HepG2 (cell line): ENCODE measurements around the gene MORF4L1. TPM values are rescaled to one million over a fixed set of nuclear protein-coding genes. Genes with fewer than 3 reads are reported as not detected.

Experiments used
- ELF1 ChIP-seq: sonication (generic); formaldehyde crosslinking; IDR thresholded peaks from 2 replicates; pipeline ENCODE4 v1.4.0; 2020; ENCODE audit warnings: missing genetic modification reagents
- MAZ ChIP-seq, 2 experiments: sonication (generic) in 1 of 2; formaldehyde crosslinking in 1 of 2; IDR thresholded peaks; 2 replicates each; pipeline versions ENCODE4 v1.5.0 to v1.6.1; 2012 to 2020; ENCODE audit warnings: low read depth in 2 of 2, mild to moderate bottlenecking in 2 of 2, borderline replicate concordance in 1 of 2, improper control_type of control experiment in 1 of 2, low read length in 1 of 2, missing genetic modification reagents in 1 of 2, moderate library complexity in 1 of 2
- NFYB ChIP-seq: sonication (generic); formaldehyde crosslinking; IDR thresholded peaks from 2 replicates; pipeline ENCODE4 v1.4.0; 2020; ENCODE audit warnings: missing genetic modification reagents
- SALL2 ChIP-seq: sonication (generic); formaldehyde crosslinking; IDR thresholded peaks from 2 replicates; pipeline ENCODE4 v1.8.1; 2023; ENCODE audit warnings: mild to moderate bottlenecking, missing genetic modification reagents, inconsistent platforms
- SOX13 ChIP-seq, 3 experiments: fragments of 450-650 bp in 1 of 3; sonication (generic) in 1 of 3; formaldehyde crosslinking in 1 of 3; IDR thresholded peaks in 2 of 3; conservative IDR thresholded peaks in 1 of 3; 2 replicates each; pipeline versions ENCODE4 v1.5.0 to v1.6.1; 2016 to 2020; ENCODE audit warnings: antibody characterized with exemption in 1 of 3, mild to moderate bottlenecking in 1 of 3, missing compliant biosample characterization in 1 of 3, missing genetic modification reagents in 1 of 3, moderate library complexity in 1 of 3
- TBX2 ChIP-seq: sonication (generic); formaldehyde crosslinking; IDR thresholded peaks from 2 replicates; pipeline ENCODE4 v1.5.0; 2020; ENCODE audit warnings: missing genetic modification reagents, mild to moderate bottlenecking, borderline replicate concordance
- ZMYM3 ChIP-seq: sonication (generic); formaldehyde crosslinking; IDR thresholded peaks from 2 replicates; pipeline ENCODE4 v1.5.1; 2020; ENCODE audit warnings: mild to moderate bottlenecking, missing genetic modification reagents
- ZNF354B ChIP-seq: sonication (generic); formaldehyde crosslinking; IDR thresholded peaks from 2 replicates; pipeline ENCODE4 v1.8.0; 2022; ENCODE audit warnings: mild to moderate bottlenecking, missing genetic modification reagents
- ZNF788 ChIP-seq: sonication (generic); formaldehyde crosslinking; IDR thresholded peaks from 2 replicates; pipeline ENCODE4 v1.5.0; 2020; ENCODE audit warnings: mild to moderate bottlenecking, missing genetic modification reagents, borderline replicate concordance
- ZNF883 ChIP-seq: sonication (generic); formaldehyde crosslinking; IDR thresholded peaks from 2 replicates; pipeline ENCODE4 v1.5.1; 2020; ENCODE audit warnings: mild to moderate bottlenecking, missing genetic modification reagents; ENCODE audit errors: not compliant biosample characterization
- polyA plus RNA-seq, 8 experiments: library from polyadenylated mRNA; depleted of rRNA in 3 of 8; stranded (reverse) in 7 of 8; unstranded in 1 of 8; fragments of >200 nt; fragmentation: Illumina TruSeq in 4 of 8; extraction: Trizol in 4 of 8; gene quantifications; 2 replicates each; pipeline versions ENCODE4 v1.2.1 to v1.2.3, GENCODE V29; 2011 to 2016; ENCODE audit warnings: low read depth in 4 of 8, missing spikeins in 1 of 8, mixed read lengths in 1 of 8; ENCODE audit not compliant: insufficient read depth in 1 of 8
- total RNA-seq, 5 experiments: library from RNA; depleted of rRNA; stranded (reverse); fragments of >200 nt; fragmentation: Illumina TruSeq; extraction: Trizol; gene quantifications; 2 replicates each; pipeline ENCODE4 v1.2.3, GENCODE V29; 2016; ENCODE audit warnings: low read depth in 1 of 5
- TF ChIP-seq, protein P1 (sequence below): sonication (generic); formaldehyde crosslinking; IDR thresholded peaks from 2 replicates; pipeline ENCODE4 v1.4.0; 2020; ENCODE audit warnings: mild to moderate bottlenecking, missing genetic modification reagents
- TF ChIP-seq, protein P2 (sequence below): sonication (generic); formaldehyde crosslinking; IDR thresholded peaks from 2 replicates; pipeline ENCODE4 v1.5.1; 2020; ENCODE audit warnings: mild to moderate bottlenecking, missing genetic modification reagents, moderate library complexity
- TF ChIP-seq, protein P3 (sequence below): sonication (generic); formaldehyde crosslinking; IDR thresholded peaks from 2 replicates; pipeline ENCODE4 v1.8.0; 2022; ENCODE audit warnings: mild to moderate bottlenecking, missing genetic modification reagents, borderline replicate concordance
- TF ChIP-seq, protein P4 (sequence below): sonication (generic); formaldehyde crosslinking; IDR thresholded peaks from 2 replicates; pipeline ENCODE4 v1.8.0; 2022; ENCODE audit warnings: mild to moderate bottlenecking, missing genetic modification reagents, moderate library complexity
- TF ChIP-seq, protein P5 (sequence below): sonication (generic); formaldehyde crosslinking; IDR thresholded peaks from 2 replicates; pipeline ENCODE4 v1.5.0; 2020; ENCODE audit warnings: mild to moderate bottlenecking, missing genetic modification reagents, borderline replicate concordance
- TF ChIP-seq, protein P6 (sequence below), 2 experiments: fragments of 450-650 bp in 1 of 2; sonication (generic) in 1 of 2; formaldehyde crosslinking; IDR thresholded peaks; 2 replicates each; pipeline versions ENCODE4 v1.5.0 to v1.8.0; 2020 to 2022; ENCODE audit warnings: mild to moderate bottlenecking in 1 of 2, missing genetic modification reagents in 1 of 2

Gene MORF4L1
- total and polyA plus RNA-seq, 2 of the 13 experiments (the other 11 are each of a cell fraction or from before 2014, with no cell fraction given) = 218 to 219 TPM

DNA sequence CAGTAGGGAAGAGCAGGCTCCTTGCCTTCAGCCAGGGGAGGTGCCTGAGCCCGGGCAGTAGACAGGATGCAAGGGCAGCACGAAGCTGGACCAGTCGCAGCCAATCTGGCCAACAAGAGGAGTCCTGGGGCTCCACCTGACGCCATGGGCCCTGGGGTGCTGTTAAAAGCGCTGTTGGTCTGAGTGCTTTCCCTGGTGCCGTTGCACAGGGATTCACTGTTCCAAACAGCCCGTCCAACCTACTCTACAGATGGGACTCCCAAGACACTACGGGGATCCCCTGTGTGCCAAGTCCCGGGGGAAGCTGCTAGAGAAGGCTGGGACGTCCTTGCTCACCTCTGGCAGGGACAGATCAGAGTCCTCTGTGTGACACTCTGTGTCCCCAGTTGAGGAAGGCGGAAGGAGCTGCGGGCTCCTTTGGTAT, 71.5 kb downstream of the MORF4L1 start (continued):
- TF ChIP-seq MAZ (IDR thresholded peaks at IDR 0.05; ENCODE audit: borderline replicate concordance, low read depth, low read length) = no peak
- no peak for TF ChIP-seq MAZ (CRISPR knock-in tag; IDR thresholded peaks at IDR 0.05; ENCODE audit: low read depth)
- no peak for TF ChIP-seq ZMYM3 (CRISPR knock-in tag)
- TF ChIP-seq, protein P1, sequence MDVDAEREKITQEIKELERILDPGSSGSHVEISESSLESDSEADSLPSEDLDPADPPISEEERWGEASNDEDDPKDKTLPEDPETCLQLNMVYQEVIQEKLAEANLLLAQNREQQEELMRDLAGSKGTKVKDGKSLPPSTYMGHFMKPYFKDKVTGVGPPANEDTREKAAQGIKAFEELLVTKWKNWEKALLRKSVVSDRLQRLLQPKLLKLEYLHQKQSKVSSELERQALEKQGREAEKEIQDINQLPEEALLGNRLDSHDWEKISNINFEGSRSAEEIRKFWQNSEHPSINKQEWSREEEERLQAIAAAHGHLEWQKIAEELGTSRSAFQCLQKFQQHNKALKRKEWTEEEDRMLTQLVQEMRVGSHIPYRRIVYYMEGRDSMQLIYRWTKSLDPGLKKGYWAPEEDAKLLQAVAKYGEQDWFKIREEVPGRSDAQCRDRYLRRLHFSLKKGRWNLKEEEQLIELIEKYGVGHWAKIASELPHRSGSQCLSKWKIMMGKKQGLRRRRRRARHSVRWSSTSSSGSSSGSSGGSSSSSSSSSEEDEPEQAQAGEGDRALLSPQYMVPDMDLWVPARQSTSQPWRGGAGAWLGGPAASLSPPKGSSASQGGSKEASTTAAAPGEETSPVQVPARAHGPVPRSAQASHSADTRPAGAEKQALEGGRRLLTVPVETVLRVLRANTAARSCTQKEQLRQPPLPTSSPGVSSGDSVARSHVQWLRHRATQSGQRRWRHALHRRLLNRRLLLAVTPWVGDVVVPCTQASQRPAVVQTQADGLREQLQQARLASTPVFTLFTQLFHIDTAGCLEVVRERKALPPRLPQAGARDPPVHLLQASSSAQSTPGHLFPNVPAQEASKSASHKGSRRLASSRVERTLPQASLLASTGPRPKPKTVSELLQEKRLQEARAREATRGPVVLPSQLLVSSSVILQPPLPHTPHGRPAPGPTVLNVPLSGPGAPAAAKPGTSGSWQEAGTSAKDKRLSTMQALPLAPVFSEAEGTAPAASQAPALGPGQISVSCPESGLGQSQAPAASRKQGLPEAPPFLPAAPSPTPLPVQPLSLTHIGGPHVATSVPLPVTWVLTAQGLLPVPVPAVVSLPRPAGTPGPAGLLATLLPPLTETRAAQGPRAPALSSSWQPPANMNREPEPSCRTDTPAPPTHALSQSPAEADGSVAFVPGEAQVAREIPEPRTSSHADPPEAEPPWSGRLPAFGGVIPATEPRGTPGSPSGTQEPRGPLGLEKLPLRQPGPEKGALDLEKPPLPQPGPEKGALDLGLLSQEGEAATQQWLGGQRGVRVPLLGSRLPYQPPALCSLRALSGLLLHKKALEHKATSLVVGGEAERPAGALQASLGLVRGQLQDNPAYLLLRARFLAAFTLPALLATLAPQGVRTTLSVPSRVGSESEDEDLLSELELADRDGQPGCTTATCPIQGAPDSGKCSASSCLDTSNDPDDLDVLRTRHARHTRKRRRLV = peak; percentile 59; the same call in 1 of the 2 replicates
- no peak for TF ChIP-seq ELF1 (CRISPR knock-in tag)
- TF ChIP-seq NFYB (CRISPR knock-in tag) = no peak
- TF ChIP-seq, protein P2, sequence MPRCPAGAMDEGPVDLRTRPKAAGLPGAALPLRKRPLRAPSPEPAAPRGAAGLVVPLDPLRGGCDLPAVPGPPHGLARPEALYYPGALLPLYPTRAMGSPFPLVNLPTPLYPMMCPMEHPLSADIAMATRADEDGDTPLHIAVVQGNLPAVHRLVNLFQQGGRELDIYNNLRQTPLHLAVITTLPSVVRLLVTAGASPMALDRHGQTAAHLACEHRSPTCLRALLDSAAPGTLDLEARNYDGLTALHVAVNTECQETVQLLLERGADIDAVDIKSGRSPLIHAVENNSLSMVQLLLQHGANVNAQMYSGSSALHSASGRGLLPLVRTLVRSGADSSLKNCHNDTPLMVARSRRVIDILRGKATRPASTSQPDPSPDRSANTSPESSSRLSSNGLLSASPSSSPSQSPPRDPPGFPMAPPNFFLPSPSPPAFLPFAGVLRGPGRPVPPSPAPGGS (CRISPR knock-in tag) = peak; percentile 47
- TF ChIP-seq SOX13 (IDR thresholded peaks at IDR 0.05) = no peak
- TF ChIP-seq SOX13 (CRISPR knock-in tag; conservative IDR thresholded peaks at IDR 0.05 in 1 of 2, IDR thresholded peaks at IDR 0.05 in 1 of 2) = no peak
- TF ChIP-seq, protein P3, sequence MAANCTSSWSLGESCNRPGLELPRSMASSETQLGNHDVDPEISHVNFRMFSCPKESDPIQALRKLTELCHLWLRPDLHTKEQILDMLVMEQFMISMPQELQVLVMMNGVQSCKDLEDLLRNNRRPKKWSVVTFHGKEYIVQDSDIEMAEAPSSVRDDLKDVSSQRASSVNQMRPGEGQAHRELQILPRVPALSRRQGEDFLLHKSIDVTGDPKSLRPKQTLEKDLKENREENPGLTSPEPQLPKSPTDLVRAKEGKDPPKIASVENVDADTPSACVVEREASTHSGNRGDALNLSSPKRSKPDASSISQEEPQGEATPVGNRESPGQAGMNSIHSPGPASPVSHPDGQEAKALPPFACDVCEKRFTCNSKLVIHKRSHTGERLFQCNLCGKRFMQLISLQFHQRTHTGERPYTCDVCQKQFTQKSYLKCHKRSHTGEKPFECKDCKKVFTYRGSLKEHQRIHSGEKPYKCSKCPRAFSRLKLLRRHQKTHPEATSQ (CRISPR knock-in tag) = no peak
- TF ChIP-seq, protein P4, sequence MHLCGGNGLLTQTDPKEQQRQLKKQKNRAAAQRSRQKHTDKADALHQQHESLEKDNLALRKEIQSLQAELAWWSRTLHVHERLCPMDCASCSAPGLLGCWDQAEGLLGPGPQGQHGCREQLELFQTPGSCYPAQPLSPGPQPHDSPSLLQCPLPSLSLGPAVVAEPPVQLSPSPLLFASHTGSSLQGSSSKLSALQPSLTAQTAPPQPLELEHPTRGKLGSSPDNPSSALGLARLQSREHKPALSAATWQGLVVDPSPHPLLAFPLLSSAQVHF (CRISPR knock-in tag) = 0 out of 2 replicates have a peak, but pooled peaks have one; percentile 4
- no peak for TF ChIP-seq ZNF354B (CRISPR knock-in tag)
- TF ChIP-seq ZNF788 = 0 out of 2 replicates have a peak, but pooled peaks have one; percentile 10
- TF ChIP-seq, protein P5, sequence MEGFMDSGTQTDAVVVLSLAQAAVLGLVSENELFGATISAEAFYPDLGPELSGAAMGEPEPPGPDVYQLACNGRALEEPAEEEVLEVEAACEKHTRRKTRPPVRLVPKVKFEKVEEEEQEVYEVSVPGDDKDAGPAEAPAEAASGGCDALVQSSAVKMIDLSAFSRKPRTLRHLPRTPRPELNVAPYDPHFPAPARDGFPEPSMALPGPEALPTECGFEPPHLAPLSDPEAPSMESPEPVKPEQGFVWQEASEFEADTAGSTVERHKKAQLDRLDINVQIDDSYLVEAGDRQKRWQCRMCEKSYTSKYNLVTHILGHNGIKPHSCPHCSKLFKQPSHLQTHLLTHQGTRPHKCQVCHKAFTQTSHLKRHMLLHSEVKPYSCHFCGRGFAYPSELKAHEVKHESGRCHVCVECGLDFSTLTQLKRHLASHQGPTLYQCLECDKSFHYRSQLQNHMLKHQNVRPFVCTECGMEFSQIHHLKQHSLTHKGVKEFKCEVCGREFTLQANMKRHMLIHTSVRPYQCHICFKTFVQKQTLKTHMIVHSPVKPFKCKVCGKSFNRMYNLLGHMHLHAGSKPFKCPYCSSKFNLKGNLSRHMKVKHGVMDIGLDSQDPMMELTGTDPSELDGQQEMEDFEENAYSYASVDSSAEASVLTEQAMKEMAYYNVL (CRISPR knock-in tag) = no peak; the same call in 1 of the 2 replicates
- TF ChIP-seq TBX2 (CRISPR knock-in tag) = no peak
- TF ChIP-seq, protein P6, sequence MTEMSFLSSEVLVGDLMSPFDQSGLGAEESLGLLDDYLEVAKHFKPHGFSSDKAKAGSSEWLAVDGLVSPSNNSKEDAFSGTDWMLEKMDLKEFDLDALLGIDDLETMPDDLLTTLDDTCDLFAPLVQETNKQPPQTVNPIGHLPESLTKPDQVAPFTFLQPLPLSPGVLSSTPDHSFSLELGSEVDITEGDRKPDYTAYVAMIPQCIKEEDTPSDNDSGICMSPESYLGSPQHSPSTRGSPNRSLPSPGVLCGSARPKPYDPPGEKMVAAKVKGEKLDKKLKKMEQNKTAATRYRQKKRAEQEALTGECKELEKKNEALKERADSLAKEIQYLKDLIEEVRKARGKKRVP (CRISPR knock-in tag; IDR thresholded peaks at IDR 0.05) = no peak
- TF ChIP-seq SALL2 (CRISPR knock-in tag) = no peak
- no peak for TF ChIP-seq ZNF883 (CRISPR knock-in tag)
